Right atrium auricular region (tissue), 2 donors: ENCODE results near the gene ZNF700. TPM values are rescaled to one million over a fixed set of nuclear protein-coding genes. Genes with fewer than 3 reads are reported as not detected.
A peak's percentile ranks its signal among the peaks of the same experiment; 100 is the strongest.

Experiments
- DNase-seq: peaks from one replicate; pipeline ENCODE4 v3.0.0-alpha.2; 2019; ENCODE audit warnings: low spot score
- H3K27ac ChIP-seq, 2 donors: fragments of 200-600 bp; sonication (generic); 1 replicate in 1 of 2; 2 replicates in 1 of 2; pipeline ENCODE4 v1.5.1; 2016 to 2019
- H3K27me3 ChIP-seq, 2 donors: fragments of 200-600 bp; sonication (generic); one replicate each; pipeline versions ENCODE4 v1.5.1 to v1.6.0; 2017 to 2019
- H3K36me3 ChIP-seq: fragments of 200-600 bp; sonication (generic); one replicate; pipeline ENCODE4 v1.5.1; 2016
- H3K4me1 ChIP-seq, 2 donors: fragments of 200-600 bp; sonication (generic); one replicate each; pipeline versions ENCODE4 v1.5.1 to v1.6.0; 2017 to 2019
- H3K4me3 ChIP-seq, 2 donors: fragments of 200-600 bp; sonication (generic); 1 replicate in 1 of 2; 2 replicates in 1 of 2; pipeline ENCODE4 v1.5.1; 2017 to 2019; ENCODE audit warnings: mild to moderate bottlenecking in 1 of 2, moderate library complexity in 1 of 2
- H3K9me3 ChIP-seq, 2 donors: fragments of 200-600 bp; sonication (generic); one replicate each; pipeline ENCODE4 v1.5.1; 2019
- total RNA-seq, 2 donors: library from RNA; depleted of rRNA; stranded (reverse); fragments of >200 nt; gene quantifications; one replicate each; pipeline ENCODE4 v1.1.0, GENCODE V29; 2016
- TF ChIP-seq, protein P1 (sequence below), 2 donors: fragments of 200-600 bp; sonication (generic); IDR thresholded peaks; one replicate each; pipeline ENCODE4 v1.5.1; 2019; ENCODE audit warnings: antibody characterized with exemption in 2 of 2

Gene ZNF700
- total RNA-seq, 2 donors from 2014 or later = 4.4 to 5.2 TPM

DNA sequence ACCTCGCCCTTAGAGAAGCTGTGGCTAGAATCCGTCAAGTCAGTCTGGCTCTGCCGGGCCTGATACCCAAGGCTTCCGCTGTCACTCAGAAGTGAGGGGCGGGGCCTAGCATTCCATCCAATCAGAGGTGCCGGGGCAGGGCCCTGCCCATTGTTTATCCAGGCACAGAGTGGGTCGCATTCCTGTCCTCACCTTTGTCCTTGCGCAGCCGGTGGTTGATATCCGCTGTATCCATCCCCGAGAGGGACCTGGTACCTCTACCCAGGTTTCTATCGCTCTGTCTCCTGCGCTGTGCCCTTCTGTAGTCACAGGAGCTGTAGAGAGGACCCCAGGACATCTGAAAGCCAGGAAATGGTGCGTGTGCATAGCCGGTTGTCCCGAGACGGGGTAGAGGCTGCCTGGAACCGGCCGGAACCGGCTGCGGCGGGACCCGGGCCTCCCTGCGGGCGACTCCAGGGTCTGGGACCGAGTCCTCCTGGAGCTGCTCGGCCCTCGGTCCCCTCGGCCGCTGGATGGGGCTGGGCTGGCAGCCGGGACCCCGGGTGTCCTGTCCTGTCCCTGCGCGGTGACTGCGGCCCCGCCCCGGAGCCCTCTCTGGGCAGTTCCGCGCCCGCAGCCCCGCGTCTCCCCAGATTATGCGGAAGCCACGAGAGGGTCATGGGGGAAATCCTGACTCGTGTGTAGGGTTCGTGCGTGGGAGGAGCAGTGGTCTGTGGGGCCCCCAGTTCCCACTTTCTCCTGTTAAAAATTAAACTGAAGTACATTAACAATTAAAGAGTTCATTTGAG, 40.1 kb downstream of the ZNF700 start, which contains the start of gene ZNF763:
TSS of gene ZNF763 (plus strand) at position 183 of the 788 bp plus-strand sequence. CDS start at position 352, 169 bp downstream.
- Histone ChIP-seq H3K27ac (peak within 1 kb of the TSS; percentile 90 to 94), H3K4me1 (peaks cover 0 to 14% of the 10 kb centered on the region in 2 donors), H3K36me3 (no peaks in the 10 kb centered on the region), H3K4me3 (peak within 1 kb of the TSS; percentile 53 to 71), H3K27me3 (no peaks in the 10 kb centered on the region), H3K9me3 (no peaks in the 10 kb centered on the region)
- DNase-seq = peak; percentile 97
- TF ChIP-seq, protein P1, sequence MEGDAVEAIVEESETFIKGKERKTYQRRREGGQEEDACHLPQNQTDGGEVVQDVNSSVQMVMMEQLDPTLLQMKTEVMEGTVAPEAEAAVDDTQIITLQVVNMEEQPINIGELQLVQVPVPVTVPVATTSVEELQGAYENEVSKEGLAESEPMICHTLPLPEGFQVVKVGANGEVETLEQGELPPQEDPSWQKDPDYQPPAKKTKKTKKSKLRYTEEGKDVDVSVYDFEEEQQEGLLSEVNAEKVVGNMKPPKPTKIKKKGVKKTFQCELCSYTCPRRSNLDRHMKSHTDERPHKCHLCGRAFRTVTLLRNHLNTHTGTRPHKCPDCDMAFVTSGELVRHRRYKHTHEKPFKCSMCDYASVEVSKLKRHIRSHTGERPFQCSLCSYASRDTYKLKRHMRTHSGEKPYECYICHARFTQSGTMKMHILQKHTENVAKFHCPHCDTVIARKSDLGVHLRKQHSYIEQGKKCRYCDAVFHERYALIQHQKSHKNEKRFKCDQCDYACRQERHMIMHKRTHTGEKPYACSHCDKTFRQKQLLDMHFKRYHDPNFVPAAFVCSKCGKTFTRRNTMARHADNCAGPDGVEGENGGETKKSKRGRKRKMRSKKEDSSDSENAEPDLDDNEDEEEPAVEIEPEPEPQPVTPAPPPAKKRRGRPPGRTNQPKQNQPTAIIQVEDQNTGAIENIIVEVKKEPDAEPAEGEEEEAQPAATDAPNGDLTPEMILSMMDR (IDR thresholded peaks at IDR 0.05) = peak in 1 of 2 donors; percentile 9

DNA sequence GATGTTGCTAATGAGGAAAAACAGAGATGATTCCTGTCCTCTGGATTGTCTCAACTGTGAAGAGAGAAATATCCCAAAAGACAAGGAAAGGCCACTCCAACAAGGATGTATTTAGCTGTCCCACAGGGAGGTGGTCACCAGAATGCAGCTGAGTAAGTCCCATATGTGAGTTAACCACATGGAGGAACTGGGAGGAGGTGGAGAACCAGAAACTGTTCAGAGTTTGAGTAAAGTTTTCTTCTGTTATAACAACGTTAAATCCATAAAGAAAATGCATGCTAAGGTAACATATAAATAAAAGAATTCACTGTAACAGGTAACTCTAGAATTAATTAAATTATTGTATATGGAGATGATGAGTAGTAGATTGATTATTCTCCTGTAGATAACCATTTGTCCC, 45.3 kb downstream of the ZNF700 start:
- TF ChIP-seq, protein P1 (IDR thresholded peaks at IDR 0.05) = no peak
- no peak overlapping the region for H3K27ac ChIP-seq
- H3K4me1 ChIP-seq = peaks cover 0 to 5% of the 10 kb centered on the region in 2 donors
- no peaks in the 10 kb centered on the region for H3K36me3 ChIP-seq
- H3K9me3 ChIP-seq = no peaks in the 10 kb centered on the region
- H3K4me3 ChIP-seq = no peak overlapping the region
- DNase-seq = no peak
- H3K27me3 ChIP-seq = no peaks in the 10 kb centered on the region

DNA sequence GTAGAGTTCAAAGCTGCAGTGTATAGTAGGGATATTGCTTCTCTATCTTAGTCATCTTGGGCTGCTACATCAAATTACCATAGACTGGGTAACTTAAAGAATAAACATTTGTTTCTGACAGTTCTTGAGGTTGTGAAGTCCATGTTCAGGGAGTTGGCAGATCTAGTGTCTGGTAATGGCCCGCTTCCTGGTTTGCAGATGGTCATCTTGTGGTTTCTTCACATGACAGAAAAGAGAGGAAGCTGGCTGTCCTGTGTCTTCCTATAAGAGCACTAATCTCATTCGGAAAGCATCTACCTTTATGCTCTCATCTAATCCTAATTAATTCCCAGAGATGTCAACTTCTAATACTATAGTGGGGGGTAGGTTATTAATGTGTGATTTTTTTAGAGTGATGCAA, 46.1 kb downstream of the ZNF700 start:
- Histone ChIP-seq H3K36me3 (no peaks in the 10 kb centered on the region), H3K27me3 (no peaks in the 10 kb centered on the region), H3K4me3 (no peak overlapping the region), H3K4me1 (no peaks in the 10 kb centered on the region), H3K9me3 (peaks cover 0 to 2% of the 10 kb centered on the region in 2 donors), H3K27ac (no peak overlapping the region)
- TF ChIP-seq, protein P1 (IDR thresholded peaks at IDR 0.05) = no peak
- DNase-seq = no peak

DNA sequence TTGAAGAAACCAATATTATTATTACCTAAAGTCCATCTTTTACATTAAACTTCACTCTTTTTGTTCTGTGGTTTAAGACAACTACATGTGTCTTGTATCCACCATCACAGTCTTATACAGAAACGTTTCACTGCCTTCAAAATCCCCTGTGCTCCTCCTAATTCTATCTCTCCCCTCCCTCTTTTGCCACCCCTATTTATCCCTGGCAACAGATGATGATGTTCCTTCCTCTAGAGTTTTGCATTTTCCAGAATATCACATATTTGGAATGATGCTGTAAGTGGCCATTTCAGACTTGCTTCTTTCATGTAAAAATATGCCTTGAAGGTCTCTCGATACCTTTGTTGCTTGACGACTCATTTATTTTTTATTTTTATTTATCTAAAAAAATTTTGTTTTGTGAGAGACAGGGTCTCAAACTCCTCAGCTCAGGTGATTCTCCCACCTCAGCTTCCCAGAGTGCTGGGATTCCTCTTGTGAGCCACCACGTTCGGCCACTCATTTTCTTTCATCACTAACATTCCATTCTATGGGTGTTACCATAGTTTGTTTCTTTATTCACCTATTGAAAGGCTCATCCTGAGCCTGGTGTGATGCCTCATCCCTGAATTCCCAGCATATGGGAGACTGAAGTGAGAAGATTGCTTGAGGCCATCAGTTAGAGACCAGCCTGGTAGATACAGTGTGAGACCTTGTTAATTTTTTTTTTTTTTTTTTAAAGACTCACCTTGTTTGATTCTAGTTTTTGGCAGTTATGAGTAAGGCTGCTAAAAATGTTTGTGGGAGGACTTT, 48.3 kb downstream of the ZNF700 start:
- peaks cover 4 to 15% of the 10 kb centered on the region in 2 donors for H3K9me3 ChIP-seq
- no peaks in the 10 kb centered on the region for H3K27me3 ChIP-seq
- H3K27ac ChIP-seq = no peak overlapping the region
- H3K4me1 ChIP-seq = no peaks in the 10 kb centered on the region
- no peak for DNase-seq
- TF ChIP-seq, protein P1 (IDR thresholded peaks at IDR 0.05) = no peak
- H3K36me3 ChIP-seq = peaks cover 14% of the 10 kb centered on the region
- no peak overlapping the region for H3K4me3 ChIP-seq

DNA sequence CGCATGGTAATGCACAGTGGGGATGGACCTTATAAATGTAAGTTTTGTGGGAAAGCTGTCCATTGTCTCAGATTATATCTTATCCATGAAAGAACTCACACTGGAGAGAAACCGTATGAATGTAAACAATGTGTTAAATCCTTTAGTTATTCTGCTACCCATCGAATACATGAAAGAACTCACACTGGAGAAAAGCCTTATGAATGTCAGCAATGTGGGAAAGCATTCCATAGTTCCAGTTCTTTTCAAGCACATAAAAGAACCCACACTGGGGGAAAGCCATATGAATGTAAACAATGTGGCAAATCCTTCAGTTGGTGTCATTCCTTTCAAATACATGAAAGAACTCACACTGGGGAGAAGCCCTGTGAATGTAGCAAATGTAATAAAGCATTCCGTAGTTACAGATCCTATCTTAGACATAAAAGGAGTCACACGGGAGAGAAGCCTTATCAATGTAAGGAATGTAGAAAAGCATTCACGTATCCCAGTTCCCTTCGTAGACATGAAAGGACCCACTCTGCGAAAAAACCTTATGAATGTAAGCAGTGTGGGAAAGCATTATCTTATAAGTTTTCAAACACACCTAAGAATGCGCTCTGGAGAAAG, 53.7 kb downstream of the ZNF700 start:
- Histone ChIP-seq H3K9me3 (peaks cover 24 to 60% of the 10 kb centered on the region in 2 donors), H3K4me1 (no peaks in the 10 kb centered on the region), H3K27me3 (no peaks in the 10 kb centered on the region), H3K27ac (no peak overlapping the region), H3K36me3 (peaks cover 29% of the 10 kb centered on the region), H3K4me3 (no peak overlapping the region)
- DNase-seq = no peak
- TF ChIP-seq, protein P1 (IDR thresholded peaks at IDR 0.05) = no peak
